ENCODE measurements around the gene OR10A4. TPM values are rescaled to one million over a fixed set of nuclear protein-coding genes. Genes with fewer than 3 reads are reported as not detected.

The OR10A4 gene
- total and polyA plus RNA-seq, 2 of the 13 experiments (the other 11 are each of a cell fraction or from before 2014, with no cell fraction given): not detected

- H2AFZ ChIP-seq (ENCODE audit: low read length): no peak overlapping the region
- TF ChIP-seq ZNF343 (CRISPR knock-in tag; IDR thresholded peaks at IDR 0.05) (no peak), POLR2G (IDR thresholded peaks at IDR 0.05; ENCODE audit: low read depth, low read length) (no peak), KLF9 (CRISPR knock-in tag; IDR thresholded peaks at IDR 0.05; ENCODE audit: low read depth) (no peak), KDM2A (CRISPR knock-in tag; IDR thresholded peaks at IDR 0.05; ENCODE audit: borderline replicate concordance, low read depth) (no peak), ZNF891 (CRISPR knock-in tag; IDR thresholded peaks at IDR 0.05) (no peak), POGZ (CRISPR knock-in tag; IDR thresholded peaks at IDR 0.05) (no peak), HNF4A (CRISPR knock-in tag; IDR thresholded peaks at IDR 0.05) (no peak), ZNF850 (CRISPR knock-in tag; conservative IDR thresholded peaks at IDR 0.05) (no peak), SUZ12 (IDR thresholded peaks at IDR 0.05; ENCODE audit: low read depth, low read length) (no peak), ZFP36L2 (CRISPR knock-in tag; IDR thresholded peaks at IDR 0.05) (no peak), ZNF776 (CRISPR knock-in tag; IDR thresholded peaks at IDR 0.05) (no peak), ATF1 (CRISPR knock-in tag; IDR thresholded peaks at IDR 0.05) (no peak), RBM39 (IDR thresholded peaks at IDR 0.05; ENCODE audit: low read depth, low read length, poor library complexity, severe bottlenecking) (no peak), POLR2AphosphoS5 (IDR thresholded peaks at IDR 0.05; ENCODE audit: low read depth, low read length) (no peak)
- TF ChIP-seq, protein P1, sequence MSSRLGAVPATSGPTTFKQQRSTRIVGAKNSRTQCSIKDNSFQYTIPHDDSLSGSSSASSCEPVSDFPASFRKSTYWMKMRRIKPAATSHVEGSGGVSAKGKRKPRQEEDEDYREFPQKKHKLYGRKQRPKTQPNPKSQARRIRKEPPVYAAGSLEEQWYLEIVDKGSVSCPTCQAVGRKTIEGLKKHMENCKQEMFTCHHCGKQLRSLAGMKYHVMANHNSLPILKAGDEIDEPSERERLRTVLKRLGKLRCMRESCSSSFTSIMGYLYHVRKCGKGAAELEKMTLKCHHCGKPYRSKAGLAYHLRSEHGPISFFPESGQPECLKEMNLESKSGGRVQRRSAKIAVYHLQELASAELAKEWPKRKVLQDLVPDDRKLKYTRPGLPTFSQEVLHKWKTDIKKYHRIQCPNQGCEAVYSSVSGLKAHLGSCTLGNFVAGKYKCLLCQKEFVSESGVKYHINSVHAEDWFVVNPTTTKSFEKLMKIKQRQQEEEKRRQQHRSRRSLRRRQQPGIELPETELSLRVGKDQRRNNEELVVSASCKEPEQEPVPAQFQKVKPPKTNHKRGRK (CRISPR knock-in tag; IDR thresholded peaks at IDR 0.05): no peak
- TF ChIP-seq, protein P2, sequence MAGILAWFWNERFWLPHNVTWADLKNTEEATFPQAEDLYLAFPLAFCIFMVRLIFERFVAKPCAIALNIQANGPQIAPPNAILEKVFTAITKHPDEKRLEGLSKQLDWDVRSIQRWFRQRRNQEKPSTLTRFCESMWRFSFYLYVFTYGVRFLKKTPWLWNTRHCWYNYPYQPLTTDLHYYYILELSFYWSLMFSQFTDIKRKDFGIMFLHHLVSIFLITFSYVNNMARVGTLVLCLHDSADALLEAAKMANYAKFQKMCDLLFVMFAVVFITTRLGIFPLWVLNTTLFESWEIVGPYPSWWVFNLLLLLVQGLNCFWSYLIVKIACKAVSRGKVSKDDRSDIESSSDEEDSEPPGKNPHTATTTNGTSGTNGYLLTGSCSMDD (CRISPR knock-in tag; IDR thresholded peaks at IDR 0.05): no peak
- H3K4me3 ChIP-seq (replicated peaks in 1 of 3; ENCODE audit: insufficient read depth in 1 of 3, low read depth in 2 of 3, low read length in 3 of 3): no peak overlapping the region
- peaks cover 0 to 6% of the 10 kb centered on the region in 2 experiments; a peak in 1 of 5 replicates for H3K27me3 ChIP-seq (ENCODE audit: control insufficient read depth in 1 of 2, insufficient read depth in 2 of 2, low read length in 2 of 2)
- no peaks in the 10 kb centered on the region for H3K79me2 ChIP-seq (ENCODE audit: insufficient read depth, low read length)
- DNase-seq (ENCODE audit: low spot score) (no peak), ATAC-seq (no peak), FAIRE-seq (no peak)
- intact Hi-C loops (cut with micrococcal nuclease; ENCODE audit: unreplicated experiment) (no loop called here), in situ Hi-C loops (cut with HindIII; ENCODE audit: extremely low pct_ligation_motif_present, low pct_unique_long_range_greater_than_20kb) (no loop called here)
- no peak overlapping the region for H3K9ac ChIP-seq (ENCODE audit: insufficient read depth, low read depth, low read length)
- H3K4me1 ChIP-seq (ENCODE audit: insufficient read depth, low read length): 0 out of 2 replicates have a peak, but pooled peaks cover 6% of the 10 kb centered on the region
- no TSS peak for BruUV-seq (replicated peaks)
- ChIA-PET CTCF (ENCODE audit: low intra/inter-chr PET ratio, low total read pairs) (no interaction called here), POLR2A (no interaction called here)
- no peaks in the 10 kb centered on the region for H3K36me3 ChIP-seq (replicated peaks in 1 of 2; ENCODE audit: control insufficient read depth in 1 of 2, insufficient read depth in 2 of 2, low read length in 2 of 2)
- no peak overlapping the region for H3K4me2 ChIP-seq (ENCODE audit: low read depth, low read length)
- no peak overlapping the region for H3K27ac ChIP-seq (ENCODE audit: extremely low read length, insufficient read depth, low read length)
- WGBS (ENCODE audit: low lambda C conversion rate): 9% methylated on average over 5 of the region's 5 CpGs
- H3K9me3 ChIP-seq (ENCODE audit: low read length): no peaks in the 10 kb centered on the region
- no peaks in the 10 kb centered on the region for H4K20me1 ChIP-seq (ENCODE audit: insufficient read depth, low read length)
Measured at GRCh38 chr11:6844356-6844755, 32.1 kb upstream of the OR10A4 start.

Measured in HepG2 (cell line).